A549 (cell line): ENCODE measurements around the gene PAM.
"Not testable (repeated sequence)": the region's sequence is repeated elsewhere in the genome, so short reads cannot be mapped to it uniquely, and the experiment has no call there.

Experiments
- CBX8 ChIP-seq: fragments of 200-600 bp; sonication (generic); IDR thresholded peaks from 2 replicates; pipeline ENCODE4 v1.6.1; 2016
- GATA3 ChIP-seq: IDR thresholded peaks from 2 replicates; pipeline ENCODE4 v1.6.1; 2012; ENCODE audit warnings: borderline replicate concordance
- POLR2A ChIP-seq: IDR thresholded peaks from 2 replicates; pipeline ENCODE4 v1.6.1; 2012; ENCODE audit warnings: mild to moderate bottlenecking, low read length
- ZC3H11A ChIP-seq: fragments of 450-650 bp; IDR thresholded peaks from 2 replicates; pipeline ENCODE4 v1.6.1; 2014; ENCODE audit warnings: antibody characterized with exemption, mild to moderate bottlenecking
- ZFP36 ChIP-seq: fragments of 450-650 bp; IDR thresholded peaks from 2 replicates; pipeline ENCODE4 v1.6.1; 2014; ENCODE audit warnings: borderline replicate concordance; ENCODE audit not compliant: partially characterized antibody
- TF ChIP-seq, protein P1 (sequence below): IDR thresholded peaks from 2 replicates; pipeline ENCODE4 v1.6.1; 2012
- TF ChIP-seq, protein P2 (sequence below): fragments of >200 bp; sonication (Bioruptor Twin); formaldehyde crosslinking; IDR thresholded peaks from 3 replicates; pipeline ENCODE4 v1.5.1; 2016
- TF ChIP-seq, protein P3 (sequence below): fragments of 250-450 bp; sonication (Bioruptor Pico); IDR thresholded peaks from 2 replicates; pipeline ENCODE4 v1.5.0; 2021; ENCODE audit warnings: mild to moderate bottlenecking, moderate library complexity, borderline replicate concordance

DNA sequence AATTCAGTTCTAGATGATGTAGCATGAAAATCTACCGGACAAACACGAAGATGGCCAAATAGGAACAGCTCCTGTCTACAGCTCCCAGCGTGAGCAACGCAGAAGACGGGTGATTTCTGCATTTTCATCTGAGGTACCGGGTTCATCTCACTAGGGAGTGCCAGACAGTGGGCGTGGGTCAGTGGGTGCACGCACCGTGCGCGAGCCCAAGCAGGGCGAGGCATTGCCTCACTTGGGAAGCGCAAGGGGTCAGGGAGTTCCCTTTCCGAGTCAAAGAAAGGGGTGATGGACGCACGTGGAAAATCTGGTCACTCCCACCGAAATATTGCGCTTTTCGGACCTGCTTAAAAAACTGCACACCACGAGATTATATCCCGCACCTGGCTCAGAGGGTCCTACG, 291.6 kb downstream of the PAM start:
- TF ChIP-seq ZFP36, CBX8, GATA3, POLR2A, ZC3H11A: not testable (repeated sequence)
- TF ChIP-seq, protein P1, sequence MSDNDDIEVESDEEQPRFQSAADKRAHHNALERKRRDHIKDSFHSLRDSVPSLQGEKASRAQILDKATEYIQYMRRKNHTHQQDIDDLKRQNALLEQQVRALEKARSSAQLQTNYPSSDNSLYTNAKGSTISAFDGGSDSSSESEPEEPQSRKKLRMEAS = not testable (repeated sequence)
- TF ChIP-seq, protein P2, sequence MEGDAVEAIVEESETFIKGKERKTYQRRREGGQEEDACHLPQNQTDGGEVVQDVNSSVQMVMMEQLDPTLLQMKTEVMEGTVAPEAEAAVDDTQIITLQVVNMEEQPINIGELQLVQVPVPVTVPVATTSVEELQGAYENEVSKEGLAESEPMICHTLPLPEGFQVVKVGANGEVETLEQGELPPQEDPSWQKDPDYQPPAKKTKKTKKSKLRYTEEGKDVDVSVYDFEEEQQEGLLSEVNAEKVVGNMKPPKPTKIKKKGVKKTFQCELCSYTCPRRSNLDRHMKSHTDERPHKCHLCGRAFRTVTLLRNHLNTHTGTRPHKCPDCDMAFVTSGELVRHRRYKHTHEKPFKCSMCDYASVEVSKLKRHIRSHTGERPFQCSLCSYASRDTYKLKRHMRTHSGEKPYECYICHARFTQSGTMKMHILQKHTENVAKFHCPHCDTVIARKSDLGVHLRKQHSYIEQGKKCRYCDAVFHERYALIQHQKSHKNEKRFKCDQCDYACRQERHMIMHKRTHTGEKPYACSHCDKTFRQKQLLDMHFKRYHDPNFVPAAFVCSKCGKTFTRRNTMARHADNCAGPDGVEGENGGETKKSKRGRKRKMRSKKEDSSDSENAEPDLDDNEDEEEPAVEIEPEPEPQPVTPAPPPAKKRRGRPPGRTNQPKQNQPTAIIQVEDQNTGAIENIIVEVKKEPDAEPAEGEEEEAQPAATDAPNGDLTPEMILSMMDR = not testable (repeated sequence)
- TF ChIP-seq, protein P3, sequence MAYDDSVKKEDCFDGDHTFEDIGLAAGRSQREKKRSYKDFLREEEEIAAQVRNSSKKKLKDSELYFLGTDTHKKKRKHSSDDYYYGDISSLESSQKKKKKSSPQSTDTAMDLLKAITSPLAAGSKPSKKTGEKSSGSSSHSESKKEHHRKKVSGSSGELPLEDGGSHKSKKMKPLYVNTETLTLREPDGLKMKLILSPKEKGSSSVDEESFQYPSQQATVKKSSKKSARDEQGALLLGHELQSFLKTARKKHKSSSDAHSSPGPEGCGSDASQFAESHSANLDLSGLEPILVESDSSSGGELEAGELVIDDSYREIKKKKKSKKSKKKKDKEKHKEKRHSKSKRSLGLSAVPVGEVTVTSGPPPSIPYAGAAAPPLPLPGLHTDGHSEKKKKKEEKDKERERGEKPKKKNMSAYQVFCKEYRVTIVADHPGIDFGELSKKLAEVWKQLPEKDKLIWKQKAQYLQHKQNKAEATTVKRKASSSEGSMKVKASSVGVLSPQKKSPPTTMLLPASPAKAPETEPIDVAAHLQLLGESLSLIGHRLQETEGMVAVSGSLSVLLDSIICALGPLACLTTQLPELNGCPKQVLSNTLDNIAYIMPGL (CRISPR knock-in tag) = not testable (repeated sequence)
